PC-3 (cell line): Measurements from ENCODE around the gene EGFL7.

Source experiments
- CTCF ChIP-seq: fragments of 300-600 bp; sonication (generic); conservative IDR thresholded peaks from 2 replicates; pipeline ENCODE4 v1.5.1; 2017; ENCODE audit warnings: antibody characterized with exemption, low read depth, mild to moderate bottlenecking, low read length
- EZH2 ChIP-seq: fragments of 300-600 bp; sonication (generic); IDR thresholded peaks from one replicate; pipeline ENCODE4 v1.6.1; 2017; ENCODE audit warnings: antibody characterized with exemption, mild to moderate bottlenecking, low read length; ENCODE audit not compliant: unreplicated experiment

DNA sequence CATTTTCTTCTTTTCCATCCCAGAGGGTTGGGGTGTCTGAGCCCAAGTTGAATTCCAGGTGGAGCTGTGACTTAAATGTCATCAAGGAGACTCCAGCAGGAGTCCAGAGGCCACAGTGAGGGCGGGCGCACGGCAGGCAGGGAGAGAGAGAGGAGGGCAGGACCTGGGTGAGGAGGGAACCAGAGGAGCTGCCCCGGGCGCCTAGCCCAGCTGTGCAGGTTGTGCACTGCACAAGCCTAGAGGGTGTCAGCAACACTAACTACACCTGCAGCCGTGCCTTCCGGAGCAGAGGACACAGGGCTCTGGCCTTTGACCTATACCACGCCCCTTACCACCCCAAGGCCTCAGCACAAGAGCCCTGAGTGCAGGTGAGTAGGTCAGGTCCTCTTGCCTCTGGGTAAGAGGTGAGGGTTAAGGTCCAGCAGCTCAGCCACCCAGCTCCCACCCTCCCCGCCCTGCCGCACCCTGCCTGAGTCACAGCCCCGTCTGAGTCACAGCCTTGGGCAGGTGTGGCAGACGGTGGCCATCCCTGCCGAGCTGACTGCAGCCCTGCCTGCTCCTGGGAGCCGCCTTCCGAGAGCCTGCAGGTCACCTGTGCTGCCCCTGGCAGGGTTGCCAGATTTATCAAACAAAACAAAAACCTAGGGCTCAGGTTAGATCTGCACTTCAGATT lies 30.9 kb downstream of the EGFL7 start:
- no peak for TF ChIP-seq CTCF
- TF ChIP-seq EZH2 = no peak
